Brain pericyte (primary cell): ENCODE measurements around the gene MYD88.

ENCODE experiments used
- DNase-seq: peaks from one replicate; pipeline ENCODE4 v3.0.0-alpha.2; 2012; ENCODE audit warnings: low read depth, low spot score

The MYD88 gene

DNA sequence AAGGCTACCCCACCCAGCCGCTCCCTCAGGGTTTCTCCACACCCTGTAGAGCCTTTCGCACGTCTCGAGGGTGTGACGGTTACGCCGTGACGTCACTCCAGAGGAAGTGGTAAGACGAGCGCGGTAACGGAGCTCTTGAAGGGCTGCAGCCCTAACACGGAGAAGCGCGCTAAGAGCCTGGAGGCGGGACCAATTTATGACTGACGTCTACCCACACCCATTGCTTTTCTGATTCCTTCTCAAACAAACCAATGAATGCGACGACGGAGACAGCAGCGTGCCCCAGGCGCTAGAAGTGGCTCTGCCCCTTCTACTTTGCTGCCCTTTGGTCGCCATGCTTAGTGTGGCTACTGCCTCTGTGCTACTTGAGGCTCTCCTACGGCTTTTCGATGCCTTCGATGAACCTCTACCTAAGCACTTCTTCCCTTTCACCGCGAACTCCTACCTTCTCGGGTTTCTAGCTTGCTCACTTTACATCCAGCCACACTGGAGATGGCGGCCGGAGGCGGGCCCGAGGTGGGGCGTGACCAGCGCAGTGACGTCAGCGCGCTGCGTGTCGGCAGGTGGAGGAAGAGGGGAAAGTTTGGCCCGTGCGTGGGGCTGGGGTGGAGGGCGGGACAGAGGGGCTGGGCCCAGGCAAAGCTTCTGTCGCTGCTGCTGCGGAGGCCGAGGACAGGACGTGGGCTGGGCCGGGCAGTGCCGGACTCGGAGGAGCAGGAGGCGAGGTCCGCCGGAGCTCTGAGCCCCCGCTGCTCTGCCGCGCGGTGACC lies 26.7 kb downstream of the MYD88 start, which contains the start of gene OXSR1:
Gene OXSR1 (plus strand): TSS at position 586 of the 770 bp plus-strand sequence. CDS start 340 bp downstream, outside the sequence.
- peak; percentile 98 for DNase-seq

DNA sequence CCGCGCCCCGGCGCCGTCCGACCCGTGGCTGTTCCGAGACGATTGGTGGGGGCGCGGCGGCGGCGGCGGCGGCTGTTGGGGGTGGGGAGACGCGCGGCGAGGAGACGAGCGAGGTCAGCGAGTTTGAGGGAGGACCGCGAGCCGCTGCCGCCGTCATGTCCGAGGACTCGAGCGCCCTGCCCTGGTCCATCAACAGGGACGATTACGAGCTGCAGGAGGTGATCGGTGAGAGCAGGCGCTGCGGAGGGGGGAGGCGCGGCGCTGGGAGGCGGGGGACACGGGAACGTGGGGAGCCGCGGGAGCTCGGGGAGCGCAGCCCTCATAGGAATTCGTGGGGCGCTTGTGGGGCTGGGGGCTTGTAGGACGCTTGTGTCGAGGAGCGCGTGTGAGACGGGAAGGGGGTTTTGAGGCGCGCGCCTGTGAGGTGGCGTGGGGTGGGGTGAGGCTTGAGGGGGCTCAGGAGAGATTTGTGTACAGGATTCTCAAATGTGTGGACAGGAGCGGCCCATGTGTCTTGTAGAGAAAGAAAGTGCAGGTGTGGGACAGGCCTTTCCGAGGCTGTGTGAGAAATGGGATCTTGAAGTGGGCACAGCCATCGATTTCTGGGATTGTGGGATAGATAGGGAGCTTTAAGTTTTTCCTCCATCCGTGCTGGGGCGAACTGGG lies 27.4 kb downstream of the MYD88 start:
- no peak for DNase-seq

DNA sequence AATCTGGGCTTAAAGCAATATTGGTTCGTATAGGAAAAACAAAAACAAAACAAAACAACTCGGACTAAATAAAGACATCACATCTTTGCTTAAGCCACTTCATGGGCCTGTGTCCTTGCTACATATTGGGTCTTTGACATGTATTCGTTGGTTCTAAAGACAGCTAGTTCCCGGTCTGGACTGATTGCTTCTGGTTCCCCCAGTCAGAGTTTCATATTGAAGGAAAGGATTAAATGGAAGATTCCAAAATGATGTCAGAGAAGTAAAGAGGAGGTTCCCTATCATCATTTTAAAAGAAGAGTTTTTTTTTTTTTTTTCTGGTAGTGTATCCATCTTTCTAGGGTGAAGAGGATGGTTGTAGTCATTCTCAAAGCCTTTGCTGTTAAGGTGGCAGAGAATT lies 29.1 kb downstream of the MYD88 start:
- DNase-seq = no peak

- DNase-seq = no peak
Observed at GRCh38 chr3:38168151-38169026, 29.9 kb downstream of the MYD88 start.

- no peak for DNase-seq
Observed at GRCh38 chr3:38169027-38169317, 30.5 kb downstream of the MYD88 start.

DNA sequence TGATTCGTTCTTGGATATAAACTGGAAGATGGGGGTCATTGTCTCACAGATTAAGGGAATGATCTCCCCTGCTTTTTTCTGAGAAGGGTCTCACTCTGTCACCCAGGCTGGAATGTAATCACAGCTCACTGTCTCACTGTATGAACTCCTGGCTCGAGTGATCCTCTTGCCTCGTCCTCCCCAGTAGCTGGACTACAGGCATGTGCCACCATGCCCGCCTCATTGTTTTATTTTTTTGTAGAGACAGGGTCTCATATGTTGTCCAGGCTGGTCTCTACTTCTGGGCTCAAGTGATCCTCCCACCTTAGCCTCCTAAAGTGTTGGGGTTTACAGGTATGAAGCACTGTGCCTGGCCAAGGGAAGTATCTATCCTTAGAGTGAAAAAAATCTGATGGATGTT lies 32.3 kb downstream of the MYD88 start:
- DNase-seq = no peak

GRCh38 chr3:38171622-38172021 lies 33.2 kb downstream of the MYD88 start:
- no peak for DNase-seq

GRCh38 chr3:38173834-38174418 lies 35.5 kb downstream of the MYD88 start:
- DNase-seq = no peak

- DNase-seq = no peak
Observed at GRCh38 chr3:38177181-38177580, 38.7 kb downstream of the MYD88 start.

DNA sequence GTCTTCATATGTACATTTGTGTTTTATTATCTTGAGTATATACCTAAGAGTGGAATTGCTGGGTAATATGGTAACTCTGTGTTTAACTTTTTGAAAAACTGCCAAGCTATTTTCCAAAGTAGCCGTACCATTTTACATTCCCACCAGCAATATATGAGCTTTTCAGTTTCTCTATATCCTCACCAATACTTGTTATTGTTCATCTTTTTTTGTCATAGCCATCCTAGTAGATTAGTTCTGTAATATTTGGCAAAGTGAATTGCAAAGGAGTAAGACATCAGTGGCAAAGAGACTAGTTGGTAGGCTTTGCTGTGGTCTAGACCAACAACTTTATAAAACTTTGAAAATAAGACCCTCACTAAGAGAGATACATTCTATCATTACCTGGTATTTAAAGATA lies 48.3 kb downstream of the MYD88 start:
- no peak for DNase-seq

DNA sequence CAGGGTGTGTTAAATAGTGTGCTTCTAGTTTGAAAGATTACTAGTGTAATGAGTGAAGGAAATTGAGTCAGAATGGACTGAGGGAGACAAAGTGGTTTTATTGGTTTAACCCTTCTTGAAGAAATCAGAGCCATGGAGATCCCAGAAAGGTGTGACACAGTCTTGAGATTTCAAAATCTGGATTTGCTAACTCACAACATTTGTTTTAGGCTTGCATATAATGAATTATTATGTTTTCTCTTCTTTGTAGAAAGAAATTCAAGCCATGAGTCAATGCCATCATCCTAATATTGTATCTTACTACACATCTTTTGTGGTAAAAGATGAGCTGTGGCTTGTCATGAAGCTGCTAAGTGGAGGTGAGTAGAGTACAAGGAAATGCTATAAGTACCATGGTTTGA lies 52.0 kb downstream of the MYD88 start:
- DNase-seq = no peak
